CD4-positive, alpha-beta T cell treated with Interferon gamma for 1 hour (primary cell): ENCODE data around the gene CYP2D6.

Experiments used
- DNase-seq: peaks from one replicate; pipeline ENCODE4 v3.0.0-alpha.2; 2020

Gene CYP2D6

DNA sequence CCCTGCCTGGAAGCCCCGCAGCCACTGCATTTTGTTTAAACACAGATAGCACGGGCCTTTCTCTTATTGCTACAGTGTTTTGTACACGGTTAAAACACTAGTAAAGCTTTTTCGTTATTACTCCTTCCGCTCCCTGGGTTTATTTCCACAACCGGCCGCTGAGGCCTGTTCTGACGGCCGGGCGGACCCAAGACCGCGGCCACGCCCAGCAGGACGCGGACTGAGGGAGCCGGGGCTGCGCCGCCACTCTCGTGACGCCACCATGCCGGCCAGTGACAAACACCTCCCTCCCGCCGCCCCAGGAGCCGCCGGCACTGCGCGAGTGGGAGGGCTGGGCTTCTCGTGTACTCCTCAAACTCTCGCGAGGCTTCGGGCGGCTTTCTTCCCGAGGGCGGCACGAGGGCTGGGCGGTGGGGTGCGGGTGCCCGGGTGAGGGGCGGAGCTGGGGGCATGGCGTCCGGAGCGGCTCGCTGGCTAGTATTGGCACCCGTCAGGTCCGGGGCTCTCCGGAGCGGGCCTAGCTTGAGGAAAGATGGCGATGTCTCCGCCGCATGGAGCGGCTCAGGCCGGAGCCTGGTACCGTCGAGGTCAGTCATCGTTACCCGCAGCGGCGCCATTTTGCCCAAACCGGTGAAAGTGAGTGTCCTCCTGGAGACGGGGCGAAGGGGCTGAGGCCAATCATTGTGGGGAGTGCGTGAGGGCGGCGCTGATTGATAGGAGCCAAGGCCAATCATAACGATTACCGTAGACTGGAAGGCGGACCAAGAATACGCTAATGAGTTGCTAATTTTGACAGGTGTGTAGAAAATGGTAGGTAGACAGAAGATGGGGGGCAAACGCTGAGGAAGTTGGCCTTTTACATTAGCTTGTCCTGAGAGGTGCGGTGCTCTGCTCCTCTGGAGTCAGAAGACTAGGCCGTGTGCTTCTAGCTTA is 51.0 kb downstream of the CYP2D6 start, which contains the start of gene SMDT1:
Gene SMDT1 (plus strand): TSS at position 382 of the 933 bp plus-strand sequence. CDS start 69 bp downstream, at position 451.
- DNase-seq: peak; percentile 98

DNA sequence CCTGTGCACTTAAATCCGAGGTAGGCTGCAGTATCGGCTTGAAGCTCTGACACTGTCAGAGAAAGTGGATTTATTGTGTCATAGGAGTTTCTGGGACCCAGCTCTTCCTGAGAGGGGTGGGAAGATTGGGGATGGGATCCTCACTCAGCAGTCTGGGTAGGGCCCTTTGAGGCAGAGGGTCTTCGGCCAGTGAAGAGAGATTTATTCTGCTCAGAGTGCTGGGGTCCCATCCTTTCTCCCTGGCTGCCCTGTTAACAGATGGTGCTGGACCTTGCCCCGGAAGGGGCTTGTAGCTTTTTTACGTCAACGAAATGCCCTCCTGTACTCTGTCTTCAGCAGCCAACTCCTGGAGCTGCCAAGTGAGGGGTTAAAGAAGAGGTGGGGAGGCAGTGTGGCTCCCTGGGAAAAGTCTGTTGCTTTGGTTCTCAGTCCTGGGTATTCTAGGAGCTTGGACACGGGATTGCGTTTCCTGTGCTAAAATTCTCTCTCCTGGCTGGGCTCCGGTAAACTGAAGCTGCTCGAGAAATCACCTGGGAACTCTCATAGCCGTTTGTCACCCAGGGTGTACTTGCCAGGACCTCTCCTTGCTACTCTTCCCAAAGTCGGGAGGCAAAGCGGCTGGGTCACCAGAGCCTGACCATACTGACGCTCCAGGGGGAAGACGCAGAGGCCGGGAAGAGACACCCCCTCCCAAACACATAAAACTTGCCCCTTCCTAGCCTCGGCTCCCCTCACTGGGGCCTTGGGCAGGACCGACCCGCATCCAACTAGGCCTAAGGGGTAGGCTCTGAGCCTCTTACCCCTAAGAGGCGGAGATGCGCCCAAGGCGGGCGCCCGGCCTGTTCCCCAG is 51.9 kb downstream of the CYP2D6 start:
- no peak for DNase-seq

DNA sequence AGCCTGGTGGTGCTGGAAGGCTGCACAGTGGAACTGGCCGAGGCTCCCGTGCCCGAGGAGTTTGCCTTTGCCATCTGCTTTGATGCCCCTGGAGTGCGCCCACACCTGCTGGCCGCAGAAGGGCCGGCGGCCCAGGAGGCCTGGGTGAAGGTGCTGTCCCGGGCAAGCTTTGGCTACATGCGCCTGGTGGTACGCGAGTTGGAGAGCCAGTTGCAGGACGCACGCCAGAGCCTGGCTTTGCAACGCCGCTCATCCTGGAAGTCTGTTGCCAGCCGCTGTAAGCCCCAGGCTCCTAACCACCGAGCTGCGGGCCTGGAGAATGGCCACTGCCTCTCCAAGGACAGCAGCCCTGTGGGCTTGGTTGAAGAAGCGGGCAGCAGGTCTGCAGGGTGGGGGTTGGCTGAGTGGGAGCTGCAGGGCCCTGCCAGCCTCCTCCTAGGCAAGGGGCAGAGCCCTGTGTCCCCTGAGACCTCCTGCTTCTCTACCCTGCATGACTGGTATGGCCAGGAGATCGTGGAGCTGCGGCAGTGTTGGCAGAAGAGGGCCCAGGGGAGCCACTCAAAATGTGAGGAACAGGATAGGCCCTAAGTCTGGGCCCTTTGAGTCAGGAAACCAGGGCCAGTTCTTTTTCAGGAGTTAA is 53.0 kb downstream of the CYP2D6 start:
- DNase-seq: no peak

DNA sequence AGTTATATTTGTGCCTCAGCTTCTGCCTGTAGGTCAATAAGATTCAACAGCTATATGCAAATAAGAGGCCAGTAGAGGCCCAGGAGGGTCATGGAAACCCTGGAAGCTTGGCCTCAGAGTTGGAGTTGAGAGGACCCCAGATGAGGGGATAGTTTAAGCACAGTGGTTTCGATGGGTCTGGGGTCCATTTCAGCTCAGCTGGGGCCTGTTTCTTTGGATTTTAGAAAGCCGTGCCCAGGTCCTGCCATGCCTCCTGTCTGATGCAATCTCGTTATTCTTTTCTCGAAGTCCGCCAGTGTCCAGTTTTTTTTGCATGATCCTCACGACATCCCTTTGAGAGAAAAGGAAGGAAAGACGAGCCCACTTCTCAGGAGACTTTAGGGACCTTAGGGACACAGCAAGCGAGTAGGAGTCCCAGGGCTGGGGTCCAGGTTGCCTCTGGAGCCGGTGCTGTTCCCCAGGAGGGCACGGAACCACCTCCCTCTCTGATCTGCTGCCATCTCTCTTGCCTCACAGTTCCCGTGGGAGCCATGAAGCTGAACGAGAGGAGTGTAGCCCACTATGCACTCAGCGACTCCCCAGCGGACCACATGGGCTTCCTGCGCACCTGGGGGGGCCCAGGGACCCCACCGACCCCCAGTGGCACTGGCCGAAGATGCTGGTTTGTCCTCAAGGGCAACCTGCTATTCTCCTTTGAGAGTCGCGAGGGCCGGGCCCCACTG is 53.7 kb downstream of the CYP2D6 start:
- no peak for DNase-seq
